AG08396 (cell line): ENCODE data around the gene GTF2B.
"Not testable (repeated sequence)": the region's sequence is repeated elsewhere in the genome, so short reads cannot be mapped to it uniquely, and the experiment has no call there.

Source experiments
- DNase-seq: peaks from one replicate; pipeline ENCODE4 v3.0.0; 2012; ENCODE audit warnings: low spot score, mixed read lengths

The GTF2B gene

GRCh38 chr1:88891318-88891950 lies at the start of gene GTF2B:
Gene GTF2B (minus strand): TSS chr1:88891567. CDS start chr1:88891499, 68 bp downstream.
- peak; percentile 85 for DNase-seq

DNA sequence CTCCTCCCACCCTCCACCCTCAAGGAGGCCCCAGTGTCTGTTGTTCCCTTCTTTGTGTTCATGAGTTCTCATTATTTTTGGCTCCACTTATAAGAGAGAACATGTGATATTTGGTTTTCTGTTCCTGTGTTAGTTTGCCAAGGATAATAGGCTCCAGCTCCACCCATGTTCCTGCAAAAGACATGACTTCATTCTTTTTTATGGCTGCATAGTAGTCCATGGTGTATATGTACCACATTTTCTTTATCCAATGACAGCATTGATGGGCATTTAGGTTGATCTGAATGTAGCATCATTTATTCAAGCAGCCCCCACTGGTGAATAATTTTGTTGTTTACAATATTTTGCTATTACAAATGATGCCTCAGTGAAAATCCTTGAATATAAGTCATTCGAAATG lies 47.2 kb upstream of the GTF2B start:
- DNase-seq = not testable (repeated sequence)

DNA sequence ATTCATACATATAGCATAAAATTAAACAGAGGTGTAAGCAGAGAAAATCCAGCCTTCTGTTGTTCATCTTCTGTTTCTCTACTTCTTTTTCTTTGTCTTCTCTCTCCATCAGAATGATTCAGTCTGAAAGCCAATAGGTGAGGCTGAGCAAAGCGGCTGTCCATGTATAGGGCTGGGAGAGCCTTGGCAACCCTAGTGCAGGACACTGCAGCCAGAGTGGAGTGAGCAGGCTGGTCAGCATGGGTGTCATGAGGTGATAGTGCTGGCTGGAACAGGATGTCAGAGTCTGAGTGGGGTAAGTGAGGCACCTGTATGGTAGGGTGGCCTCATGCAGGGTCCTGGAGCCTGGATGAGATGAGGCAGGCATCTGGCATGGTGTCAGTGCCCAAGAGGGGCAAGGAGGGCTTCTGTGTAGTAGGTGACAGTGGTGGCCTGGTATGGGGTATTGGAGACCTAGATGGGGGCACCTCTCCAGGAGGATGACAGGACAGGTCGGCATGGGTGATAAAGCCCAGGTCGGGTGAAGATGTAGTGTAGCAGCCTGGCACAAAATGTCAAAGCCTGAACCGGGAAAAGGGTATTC lies 45.5 kb upstream of the GTF2B start:
- DNase-seq = no peak

DNA sequence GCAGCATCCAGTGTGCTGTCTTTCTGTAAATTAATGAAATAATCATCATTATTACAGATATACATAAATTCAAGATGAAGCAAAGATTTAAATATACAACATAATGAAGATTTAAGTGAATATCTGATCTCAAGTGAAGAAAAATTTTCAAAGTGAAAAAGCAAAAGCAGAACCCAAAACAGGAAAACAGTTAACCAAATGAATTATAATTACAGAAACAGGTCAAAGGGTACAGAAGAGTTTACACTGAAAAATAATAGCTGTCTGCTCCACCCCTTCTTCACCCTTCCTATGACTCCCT lies 44.8 kb upstream of the GTF2B start:
- no peak for DNase-seq

DNA sequence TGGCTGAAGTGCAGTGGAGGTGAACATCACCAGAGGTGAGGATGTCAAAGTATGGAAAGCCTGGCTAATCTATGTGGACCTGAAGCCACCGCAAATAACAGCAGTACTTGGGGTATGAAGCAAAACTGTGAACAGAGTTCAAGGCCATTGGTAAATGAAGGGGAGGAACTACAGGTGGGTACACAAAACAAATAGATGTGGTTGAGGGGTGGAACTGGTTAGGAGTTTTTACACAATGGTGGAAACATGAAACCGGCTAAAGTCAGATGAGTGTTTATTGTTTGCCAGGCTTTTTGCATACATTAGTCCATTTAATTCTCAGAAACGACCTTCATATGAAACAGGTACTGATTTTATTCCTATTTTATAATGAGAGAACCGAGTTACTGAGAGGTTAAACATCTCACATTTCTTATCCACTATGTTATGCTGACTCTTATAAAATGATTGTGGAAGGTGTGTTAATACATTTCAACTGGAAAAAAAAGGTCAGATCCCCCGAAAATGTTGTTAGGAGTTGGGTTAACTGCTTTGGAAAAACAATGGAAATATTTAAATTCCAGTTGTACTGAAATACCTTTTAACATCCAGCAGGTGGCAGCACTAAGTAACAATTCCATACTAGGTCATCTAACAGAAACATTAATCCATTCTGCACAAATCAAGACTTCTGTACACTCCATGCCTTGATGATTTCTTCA lies 44.3 kb upstream of the GTF2B start:
- peak; percentile 30 for DNase-seq

DNA sequence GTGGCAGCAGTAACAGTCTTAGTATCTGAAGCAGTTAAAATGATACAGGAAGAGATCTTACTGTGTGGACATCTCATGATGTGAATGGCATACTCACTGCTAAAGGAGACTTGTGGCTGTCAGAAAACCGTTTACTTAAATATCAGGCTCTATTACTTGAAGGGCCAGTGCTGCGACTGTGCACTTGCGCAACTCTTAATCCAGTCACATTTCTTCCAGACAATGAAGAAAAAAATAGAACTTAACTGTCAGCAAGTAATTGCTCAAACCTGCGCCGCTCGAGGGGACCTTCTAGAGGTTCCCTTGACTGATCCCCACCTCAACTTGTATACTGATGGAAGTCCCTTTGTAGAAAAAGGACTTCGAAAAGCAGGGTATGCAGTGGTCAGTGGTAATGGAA lies 38.8 kb upstream of the GTF2B start:
- DNase-seq = not testable (repeated sequence)

GRCh38 chr1:88923224-88923623 lies 31.9 kb upstream of the GTF2B start:
- no peak for DNase-seq

- DNase-seq = no peak
Observed at GRCh38 chr1:88922214-88922613, 30.8 kb upstream of the GTF2B start.

GRCh38 chr1:88920845-88921244 lies 29.5 kb upstream of the GTF2B start:
- no peak for DNase-seq

GRCh38 chr1:88917321-88918025 lies 26.1 kb upstream of the GTF2B start:
- DNase-seq = no peak

- no peak for DNase-seq
Observed at GRCh38 chr1:88916883-88917282, 25.5 kb upstream of the GTF2B start.

GRCh38 chr1:88911800-88912199 lies 20.4 kb upstream of the GTF2B start:
- not testable (repeated sequence) for DNase-seq

DNA sequence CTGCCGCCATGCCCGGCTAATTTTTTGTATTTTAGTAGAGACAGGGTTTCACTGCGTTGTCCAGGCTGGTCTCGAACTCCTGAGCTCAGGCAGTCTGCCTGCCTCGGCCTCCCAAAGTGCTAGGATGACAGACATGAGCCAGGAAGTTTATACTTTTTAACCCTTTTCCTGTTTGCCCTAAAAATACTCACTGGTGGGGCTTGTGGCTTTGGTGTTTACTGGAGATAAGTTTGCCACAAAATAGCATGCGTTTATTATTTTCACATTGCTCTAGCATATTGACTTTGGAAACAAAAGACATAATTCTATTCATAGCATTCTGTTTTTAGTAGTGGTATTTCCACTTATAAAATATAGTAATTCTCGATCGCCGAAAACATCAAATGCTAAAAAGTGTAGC lies 19.8 kb upstream of the GTF2B start:
- no peak for DNase-seq

DNA sequence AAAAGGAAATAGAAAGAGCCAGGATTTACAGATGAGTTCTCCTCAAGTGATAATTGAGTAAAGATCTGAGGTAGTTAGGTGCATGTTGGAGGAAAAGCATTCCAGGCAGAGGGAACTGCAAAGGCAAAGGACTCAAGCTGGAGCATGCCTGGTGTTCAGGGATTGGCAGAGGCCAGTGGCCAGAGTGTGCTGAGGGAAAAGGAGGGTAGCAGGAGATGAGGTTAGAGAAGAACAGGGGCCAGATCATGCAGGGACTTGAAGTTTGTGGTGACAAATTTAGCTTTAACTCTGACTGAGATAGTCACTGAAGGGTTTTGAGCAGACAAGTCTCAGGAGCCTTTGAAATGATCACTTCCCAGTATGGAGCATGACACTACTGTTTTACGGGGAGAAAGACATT lies 19.0 kb upstream of the GTF2B start:
- DNase-seq = no peak

DNA sequence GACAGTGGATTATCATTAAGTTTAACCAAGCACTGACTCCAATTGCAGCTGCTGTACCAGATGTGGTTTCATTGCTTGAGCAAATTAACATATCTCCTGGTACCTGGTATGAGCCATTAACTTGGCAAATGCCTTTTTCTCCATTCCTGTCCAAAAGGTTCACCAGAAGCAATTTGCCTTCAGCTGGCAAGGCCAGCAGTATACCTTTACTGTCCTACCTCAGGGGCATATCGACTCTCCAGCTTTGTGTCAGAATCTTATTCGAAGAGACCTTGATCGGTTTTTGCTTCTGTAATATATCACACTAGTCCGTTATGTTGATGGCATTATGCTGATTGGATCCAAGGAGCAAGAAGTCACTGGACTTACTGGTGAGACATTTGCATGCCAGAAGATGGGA lies 9.5 kb upstream of the GTF2B start:
- no peak for DNase-seq

DNA sequence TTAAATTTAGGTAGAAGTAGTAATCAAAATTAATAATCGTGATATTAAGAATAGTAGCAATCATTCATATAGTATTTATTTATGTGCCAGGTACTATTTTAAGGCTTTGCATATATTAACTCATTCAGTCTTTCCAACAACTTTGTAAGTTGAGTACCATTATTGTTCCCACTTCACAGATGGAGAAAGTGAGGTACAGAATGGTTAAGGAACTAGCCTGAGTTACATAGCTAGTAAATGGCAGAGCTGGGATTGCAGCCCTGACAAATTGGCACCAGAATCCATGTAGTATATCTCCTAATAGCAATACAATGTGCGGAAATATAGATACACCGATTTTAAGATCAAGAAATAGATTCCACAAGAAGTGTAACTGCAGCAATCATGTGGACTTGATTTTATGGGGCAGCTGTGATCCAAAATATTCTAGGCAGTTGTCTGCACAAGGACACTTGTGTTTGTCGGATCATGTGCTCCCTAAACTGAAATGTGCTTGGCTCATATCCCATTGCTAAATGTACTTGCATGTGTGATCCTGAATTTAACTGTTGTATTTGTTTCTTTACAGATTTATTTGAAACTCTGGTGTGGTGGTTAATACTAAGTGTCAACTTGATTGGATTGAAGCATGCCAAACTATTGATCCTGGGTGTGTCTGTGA lies 5.8 kb upstream of the GTF2B start:
- no peak for DNase-seq

DNA sequence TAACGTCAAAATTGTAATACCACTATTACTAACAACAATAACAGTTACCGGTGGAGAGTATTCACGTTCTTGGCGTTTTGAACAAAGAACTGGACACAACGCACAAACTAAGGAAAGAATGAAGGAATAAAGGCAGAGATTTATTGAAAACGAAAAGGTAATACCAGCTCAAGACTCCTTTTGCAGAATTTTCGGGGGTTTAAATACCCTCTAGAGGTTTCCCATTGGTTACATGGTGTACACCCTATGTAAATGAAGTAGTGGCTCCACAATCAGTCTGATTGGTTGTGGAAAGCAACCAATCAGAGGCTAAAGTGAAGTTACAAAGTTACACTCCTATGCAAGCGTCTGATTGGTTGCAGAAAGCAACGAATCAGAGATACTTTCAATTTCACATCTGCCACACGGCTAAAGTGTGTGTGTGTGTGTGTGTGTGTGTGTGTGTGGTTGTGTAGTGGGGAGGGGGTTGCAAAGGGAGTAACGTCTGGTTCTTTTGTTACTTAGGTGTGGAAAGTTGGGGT lies 1.1 kb upstream of the GTF2B start:
- no peak for DNase-seq

GRCh38 chr1:88891951-88892340 lies 579 bp upstream of the GTF2B start:
- no peak for DNase-seq

GRCh38 chr1:88890791-88891317 lies 513 bp downstream of the GTF2B start:
- DNase-seq = peak; percentile 29

DNA sequence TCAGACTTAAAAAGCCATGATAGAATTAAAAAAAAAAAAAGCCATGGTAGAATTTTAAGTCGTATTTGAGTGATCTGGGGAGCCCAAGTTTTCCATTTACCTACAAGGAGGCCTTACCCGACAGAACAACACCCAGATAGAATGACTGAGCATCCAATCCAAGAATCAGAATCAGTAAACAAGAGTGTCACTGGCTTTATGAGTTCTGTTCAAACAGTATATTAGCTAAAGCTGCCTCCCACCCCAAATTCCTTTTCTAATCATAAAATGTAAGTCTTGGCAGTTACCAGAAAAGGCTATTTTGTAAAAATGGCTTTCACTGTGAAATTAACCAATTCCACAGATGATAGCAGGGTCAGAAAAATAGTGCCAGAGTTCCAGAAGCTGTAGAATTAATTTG lies 1.2 kb downstream of the GTF2B start:
- no peak for DNase-seq

DNA sequence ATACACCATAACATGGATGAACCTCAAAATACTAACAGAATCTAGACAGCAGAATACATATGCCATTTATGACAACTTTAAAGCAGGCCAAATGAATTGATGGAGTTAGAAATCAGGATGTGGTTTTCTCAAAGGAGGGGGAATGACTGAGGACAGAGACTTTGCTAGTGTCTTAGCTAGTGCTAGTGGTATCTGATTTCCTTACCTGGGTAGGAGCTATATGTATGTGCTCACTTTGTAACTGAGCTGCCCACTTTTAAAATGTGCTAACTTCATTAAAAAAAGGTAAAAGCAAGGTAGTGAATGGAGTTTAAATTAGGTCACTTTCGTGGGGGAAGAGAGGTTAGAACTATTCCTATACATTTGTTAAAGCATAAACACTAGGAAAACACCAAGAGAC lies 2.6 kb downstream of the GTF2B start:
- DNase-seq = no peak

DNA sequence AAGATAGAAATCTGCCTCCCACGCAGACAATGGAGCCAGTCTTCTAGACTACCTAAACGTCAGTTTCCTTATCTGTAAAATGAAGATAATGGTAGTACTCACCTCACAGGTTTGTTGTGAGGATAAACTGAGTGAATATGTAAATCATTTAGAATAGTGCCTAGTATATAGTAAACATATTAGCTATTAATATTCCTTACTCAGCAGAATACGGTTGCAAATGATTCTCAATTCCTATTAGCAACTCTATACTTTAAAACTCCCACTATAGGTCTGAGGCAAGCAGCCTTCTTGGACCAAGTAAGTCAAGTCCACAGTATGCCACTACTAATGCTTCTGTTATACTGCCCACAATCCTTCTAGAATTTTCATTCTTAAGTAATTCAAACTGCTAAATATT lies 5.4 kb downstream of the GTF2B start:
- DNase-seq = no peak
